Measurements from ENCODE around the gene NLRP5. TPM values are rescaled to one million over a fixed set of nuclear protein-coding genes. Genes with fewer than 3 reads are reported as not detected.
"Not testable (repeated sequence)": the region's sequence is repeated elsewhere in the genome, so short reads cannot be mapped to it uniquely, and the experiment has no call there.

Gene NLRP5
- not detected in 2 replicates for total RNA-seq

DNA sequence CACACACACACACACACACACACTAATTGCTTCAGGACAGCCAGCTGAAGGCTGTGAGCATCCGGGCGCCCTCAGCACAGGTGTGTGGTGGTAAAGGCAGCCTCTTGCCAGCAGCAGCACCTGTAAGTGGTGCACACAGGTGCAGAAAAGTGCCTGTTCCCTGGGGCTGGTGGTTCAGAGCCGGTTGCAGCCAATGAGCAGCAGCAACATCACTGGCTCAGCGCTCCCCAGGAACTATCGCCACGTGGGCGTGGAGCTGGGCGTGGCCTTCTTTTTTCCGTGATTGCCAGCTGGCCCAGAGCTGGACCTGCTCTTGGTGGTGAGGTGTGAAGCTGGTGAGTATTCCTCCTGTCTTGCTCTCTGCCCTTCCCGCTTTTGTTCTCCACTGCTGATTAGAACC is at the start of gene NLRP5:
TSS of gene NLRP5 (plus strand) at position 289 of the 400 bp plus-strand sequence.
- TF ChIP-seq, protein P1, sequence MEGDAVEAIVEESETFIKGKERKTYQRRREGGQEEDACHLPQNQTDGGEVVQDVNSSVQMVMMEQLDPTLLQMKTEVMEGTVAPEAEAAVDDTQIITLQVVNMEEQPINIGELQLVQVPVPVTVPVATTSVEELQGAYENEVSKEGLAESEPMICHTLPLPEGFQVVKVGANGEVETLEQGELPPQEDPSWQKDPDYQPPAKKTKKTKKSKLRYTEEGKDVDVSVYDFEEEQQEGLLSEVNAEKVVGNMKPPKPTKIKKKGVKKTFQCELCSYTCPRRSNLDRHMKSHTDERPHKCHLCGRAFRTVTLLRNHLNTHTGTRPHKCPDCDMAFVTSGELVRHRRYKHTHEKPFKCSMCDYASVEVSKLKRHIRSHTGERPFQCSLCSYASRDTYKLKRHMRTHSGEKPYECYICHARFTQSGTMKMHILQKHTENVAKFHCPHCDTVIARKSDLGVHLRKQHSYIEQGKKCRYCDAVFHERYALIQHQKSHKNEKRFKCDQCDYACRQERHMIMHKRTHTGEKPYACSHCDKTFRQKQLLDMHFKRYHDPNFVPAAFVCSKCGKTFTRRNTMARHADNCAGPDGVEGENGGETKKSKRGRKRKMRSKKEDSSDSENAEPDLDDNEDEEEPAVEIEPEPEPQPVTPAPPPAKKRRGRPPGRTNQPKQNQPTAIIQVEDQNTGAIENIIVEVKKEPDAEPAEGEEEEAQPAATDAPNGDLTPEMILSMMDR (IDR thresholded peaks at IDR 0.05; ENCODE audit: insufficient read depth, low read depth, low read length), result no peak
- no peak within 1 kb of the TSS for H3K4me3 ChIP-seq (ENCODE audit: low read depth, low read length)

DNA sequence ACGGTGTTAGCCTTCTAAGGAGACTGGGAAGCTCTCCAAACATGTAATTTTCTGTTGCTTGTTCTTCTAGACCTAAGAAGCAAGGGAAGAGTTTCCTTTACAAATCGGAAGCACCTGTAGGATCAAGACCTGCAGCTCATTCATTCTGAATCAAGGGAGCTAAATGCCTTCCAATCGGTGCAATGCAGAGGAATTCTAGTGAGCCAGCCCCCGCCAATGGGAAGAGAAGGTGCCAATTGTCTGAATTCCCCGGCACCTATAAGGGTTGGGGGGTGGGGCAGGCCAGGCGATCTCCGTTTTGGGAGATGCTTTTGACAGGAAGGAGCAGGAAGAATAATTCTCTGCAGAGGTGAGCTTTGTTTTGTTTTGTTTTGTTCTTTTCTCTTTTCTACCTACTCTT is 47.4 kb upstream of the NLRP5 start:
- TF ChIP-seq, protein P1 (IDR thresholded peaks at IDR 0.05; ENCODE audit: insufficient read depth, low read depth, low read length), result no peak
- H3K4me3 ChIP-seq (ENCODE audit: low read depth, low read length), result no peak overlapping the region
- DNase-seq (ENCODE audit: low read depth), result no peak

More for the DNA sequence above, at the start of gene NLRP5:
- no peak for DNase-seq (ENCODE audit: low read depth)

DNA sequence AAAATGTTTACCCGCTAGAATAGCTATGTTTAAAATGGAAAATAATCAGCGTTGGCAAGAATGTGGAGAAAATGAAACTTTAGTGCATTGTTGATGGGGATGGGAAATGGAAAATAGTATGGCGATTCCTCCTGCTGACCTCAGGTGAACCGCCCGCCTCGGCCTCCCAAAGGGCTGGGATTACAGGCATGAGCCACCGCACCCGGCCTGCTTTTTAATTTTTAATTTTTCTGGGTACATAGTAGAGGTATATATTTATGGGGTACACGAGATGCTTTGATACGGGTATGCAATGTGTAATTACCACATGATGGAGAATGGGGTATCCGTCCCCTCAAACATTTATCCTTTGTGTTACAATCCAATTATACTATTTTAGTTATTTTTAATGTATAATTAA is 46.3 kb upstream of the NLRP5 start:
- TF ChIP-seq, protein P1 (IDR thresholded peaks at IDR 0.05; ENCODE audit: insufficient read depth, low read depth, low read length), result no peak
- H3K4me3 ChIP-seq (ENCODE audit: low read depth, low read length), result no peak overlapping the region
- DNase-seq (ENCODE audit: low read depth), result no peak

DNA sequence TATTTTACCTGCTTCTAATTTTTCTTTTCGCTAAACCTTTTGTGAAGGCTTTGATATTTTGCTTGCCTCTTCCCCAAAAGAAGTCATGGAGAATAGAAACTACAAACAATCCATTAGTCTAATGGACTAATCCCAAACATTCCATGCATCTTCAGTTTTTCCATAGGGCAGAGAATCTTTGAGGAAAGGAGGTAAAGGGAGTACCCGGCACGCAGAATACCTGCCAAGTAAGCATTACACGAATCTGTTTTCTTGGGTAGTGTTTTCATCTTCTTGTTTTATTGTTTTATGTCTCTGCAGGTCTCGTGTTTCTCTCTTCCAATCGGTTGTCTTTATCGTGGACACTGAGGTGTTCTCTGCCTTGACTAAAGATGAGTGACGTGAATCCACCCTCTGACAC is 39.0 kb upstream of the NLRP5 start, which contains the start of gene NLRP8:
TSS of gene NLRP8 (plus strand) at position 301 of the 400 bp plus-strand sequence.
- TF ChIP-seq, protein P1 (IDR thresholded peaks at IDR 0.05; ENCODE audit: insufficient read depth, low read depth, low read length), result no peak
- H3K4me3 ChIP-seq (ENCODE audit: low read depth, low read length), result no peak within 1 kb of the TSS
- DNase-seq (ENCODE audit: low read depth), result no peak

DNA sequence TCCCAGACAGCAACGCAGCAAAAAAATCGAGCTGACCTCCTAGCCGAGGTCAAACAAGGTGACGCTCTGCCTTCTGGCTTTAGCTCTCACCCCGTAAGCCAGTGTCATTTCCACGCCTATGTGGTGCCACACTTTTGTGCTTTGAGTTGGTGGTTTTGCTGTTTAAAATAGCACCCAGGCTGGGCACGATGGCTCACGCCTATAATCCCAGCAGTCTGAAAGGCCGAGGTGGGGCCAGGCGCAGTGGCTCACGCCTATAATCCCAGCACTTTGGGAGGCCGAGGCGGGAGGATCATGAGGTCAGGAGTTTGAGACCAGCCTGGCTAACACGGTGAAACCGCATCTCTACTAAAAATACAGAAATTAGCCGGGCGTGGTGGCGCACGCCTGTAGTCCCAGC is 36.0 kb upstream of the NLRP5 start:
- not testable (repeated sequence) for DNase-seq (ENCODE audit: low read depth); H3K4me3 ChIP-seq (ENCODE audit: low read depth, low read length)

DNA sequence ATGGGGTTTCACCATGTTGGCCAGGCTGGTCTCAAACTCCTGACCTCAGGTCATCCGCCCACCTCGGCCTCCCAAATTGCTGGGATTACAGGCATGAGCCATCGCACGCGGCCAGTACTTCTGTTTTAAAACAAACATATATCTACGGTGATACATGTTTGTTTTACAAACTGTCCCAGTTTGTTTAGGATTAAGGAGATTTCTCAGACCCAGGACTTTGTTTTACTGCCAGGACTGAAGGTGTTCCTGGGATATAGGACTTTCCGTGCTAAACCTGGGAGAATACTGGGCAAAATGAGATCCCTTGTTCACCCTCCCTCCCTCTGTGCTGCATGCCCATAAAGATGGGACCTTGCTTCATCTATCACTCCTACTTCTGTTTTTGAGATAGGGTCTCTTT is 30.1 kb upstream of the NLRP5 start:
- DNase-seq (ENCODE audit: low read depth), result no peak
- no peak overlapping the region for H3K4me3 ChIP-seq (ENCODE audit: low read depth, low read length)
- TF ChIP-seq, protein P1 (IDR thresholded peaks at IDR 0.05; ENCODE audit: insufficient read depth, low read depth, low read length), result no peak

DNA sequence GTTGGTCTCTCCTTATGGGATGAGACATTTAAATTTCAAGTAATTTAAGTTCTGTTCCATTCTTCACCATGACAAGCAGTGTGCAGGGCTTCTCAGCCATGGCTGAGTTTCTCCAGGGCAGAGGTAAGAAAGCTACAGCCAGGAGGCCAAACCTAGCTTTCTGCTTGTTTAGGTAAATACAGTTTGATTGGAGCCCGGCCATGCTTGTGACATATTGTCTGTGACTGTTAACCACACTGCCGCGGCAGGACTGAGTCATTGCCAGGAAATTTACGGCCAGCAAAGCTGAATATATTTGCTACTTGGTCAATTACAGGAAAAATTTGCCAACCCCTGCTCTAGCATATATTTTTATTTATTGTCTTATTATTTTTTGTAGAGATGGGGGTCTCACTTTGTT is 28.2 kb upstream of the NLRP5 start:
- DNase-seq (ENCODE audit: low read depth), result no peak
- TF ChIP-seq, protein P1 (IDR thresholded peaks at IDR 0.05; ENCODE audit: insufficient read depth, low read depth, low read length), result no peak
- H3K4me3 ChIP-seq (ENCODE audit: low read depth, low read length), result no peak overlapping the region
